ENCODE results near the gene FRMD3.

Gene FRMD3

DNA sequence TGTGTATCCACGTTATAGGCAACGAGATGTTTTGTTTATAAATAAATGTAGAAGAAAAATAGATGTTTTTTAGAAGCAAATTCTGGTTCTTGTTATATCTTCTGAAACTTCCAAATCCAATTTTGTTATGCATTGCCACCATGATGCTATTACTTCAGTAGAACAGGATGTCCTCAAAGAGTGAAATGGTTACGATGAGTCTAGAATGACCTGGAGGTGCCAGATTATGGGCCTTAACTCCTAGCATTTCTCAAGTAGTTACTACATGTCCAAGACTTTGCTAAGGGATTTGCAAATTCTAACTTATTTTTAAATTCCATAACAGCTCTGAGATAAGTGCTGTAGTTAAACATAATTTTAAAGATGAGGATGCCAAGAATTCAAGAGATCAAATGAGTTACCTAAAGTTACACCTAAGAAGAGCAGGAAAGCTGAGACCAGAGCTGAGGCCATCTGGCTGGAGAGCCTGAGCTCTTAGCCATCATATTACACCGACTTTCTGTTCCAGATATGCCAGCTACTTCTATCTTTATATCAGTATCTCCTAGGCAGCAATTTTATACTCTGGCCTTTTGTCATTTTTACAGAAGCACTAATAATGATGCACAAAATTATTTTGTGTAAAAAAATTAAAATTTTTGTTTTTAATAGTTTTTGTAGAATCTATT is 302.0 kb downstream of the FRMD3 start:
- TF ChIP-seq, protein P1, sequence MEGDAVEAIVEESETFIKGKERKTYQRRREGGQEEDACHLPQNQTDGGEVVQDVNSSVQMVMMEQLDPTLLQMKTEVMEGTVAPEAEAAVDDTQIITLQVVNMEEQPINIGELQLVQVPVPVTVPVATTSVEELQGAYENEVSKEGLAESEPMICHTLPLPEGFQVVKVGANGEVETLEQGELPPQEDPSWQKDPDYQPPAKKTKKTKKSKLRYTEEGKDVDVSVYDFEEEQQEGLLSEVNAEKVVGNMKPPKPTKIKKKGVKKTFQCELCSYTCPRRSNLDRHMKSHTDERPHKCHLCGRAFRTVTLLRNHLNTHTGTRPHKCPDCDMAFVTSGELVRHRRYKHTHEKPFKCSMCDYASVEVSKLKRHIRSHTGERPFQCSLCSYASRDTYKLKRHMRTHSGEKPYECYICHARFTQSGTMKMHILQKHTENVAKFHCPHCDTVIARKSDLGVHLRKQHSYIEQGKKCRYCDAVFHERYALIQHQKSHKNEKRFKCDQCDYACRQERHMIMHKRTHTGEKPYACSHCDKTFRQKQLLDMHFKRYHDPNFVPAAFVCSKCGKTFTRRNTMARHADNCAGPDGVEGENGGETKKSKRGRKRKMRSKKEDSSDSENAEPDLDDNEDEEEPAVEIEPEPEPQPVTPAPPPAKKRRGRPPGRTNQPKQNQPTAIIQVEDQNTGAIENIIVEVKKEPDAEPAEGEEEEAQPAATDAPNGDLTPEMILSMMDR (IDR thresholded peaks at IDR 0.05; ENCODE audit: extremely low read depth, insufficient read depth, missing control alignments): no peak
- in situ Hi-C loops (cut with MboI; ENCODE audit: low pct_unique_long_range_greater_than_20kb, low sequenced_read_pairs, unreplicated experiment): no loop called here
- DNase-seq (ENCODE audit: low spot score): no peak

DNA sequence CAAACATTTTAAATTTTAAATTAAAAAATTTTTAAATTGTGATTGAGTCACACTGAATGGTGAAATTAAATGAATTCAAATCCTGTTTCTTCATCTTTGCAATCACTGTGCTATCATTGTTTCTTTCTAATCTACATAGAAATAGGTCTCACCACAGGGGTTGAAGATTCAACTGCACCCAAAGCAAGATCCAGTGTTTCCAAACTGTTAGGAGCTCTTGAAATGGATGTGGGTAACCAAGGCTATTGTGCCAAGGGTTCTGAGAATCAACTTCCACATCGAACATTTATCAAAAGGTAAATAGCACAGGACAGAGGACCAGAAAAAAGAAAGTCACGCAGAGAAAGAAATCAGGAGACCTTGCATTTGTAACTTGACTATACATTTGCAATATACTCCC is 302.7 kb downstream of the FRMD3 start:
- in situ Hi-C loops (cut with MboI; ENCODE audit: low pct_unique_long_range_greater_than_20kb, low sequenced_read_pairs, unreplicated experiment): no loop called here
- TF ChIP-seq, protein P1 (IDR thresholded peaks at IDR 0.05; ENCODE audit: extremely low read depth, insufficient read depth, missing control alignments): no peak
- no peak for DNase-seq (ENCODE audit: low spot score)

DNA sequence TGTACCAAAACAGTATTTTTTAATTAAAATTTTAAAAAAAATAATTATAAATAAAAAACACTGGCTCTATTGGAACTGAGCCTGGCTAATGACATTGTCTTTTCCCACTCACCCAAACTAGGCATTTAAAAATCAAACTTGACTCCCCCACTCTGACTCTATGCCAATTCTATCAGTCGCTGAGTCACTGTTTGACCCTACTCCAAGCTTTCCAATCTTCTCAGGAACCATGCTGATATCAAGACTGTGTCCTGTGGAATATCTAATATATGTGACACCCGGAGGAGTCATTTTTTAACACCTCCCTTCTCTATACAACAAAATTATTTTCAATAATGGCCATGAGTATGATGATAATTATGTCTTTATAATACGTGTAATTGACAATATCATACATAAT is 303.7 kb downstream of the FRMD3 start:
- in situ Hi-C loops (cut with MboI; ENCODE audit: low pct_unique_long_range_greater_than_20kb, low sequenced_read_pairs, unreplicated experiment): no loop called here
- no peak for DNase-seq (ENCODE audit: low spot score)
- TF ChIP-seq, protein P1 (IDR thresholded peaks at IDR 0.05; ENCODE audit: extremely low read depth, insufficient read depth, missing control alignments): no peak

DNA sequence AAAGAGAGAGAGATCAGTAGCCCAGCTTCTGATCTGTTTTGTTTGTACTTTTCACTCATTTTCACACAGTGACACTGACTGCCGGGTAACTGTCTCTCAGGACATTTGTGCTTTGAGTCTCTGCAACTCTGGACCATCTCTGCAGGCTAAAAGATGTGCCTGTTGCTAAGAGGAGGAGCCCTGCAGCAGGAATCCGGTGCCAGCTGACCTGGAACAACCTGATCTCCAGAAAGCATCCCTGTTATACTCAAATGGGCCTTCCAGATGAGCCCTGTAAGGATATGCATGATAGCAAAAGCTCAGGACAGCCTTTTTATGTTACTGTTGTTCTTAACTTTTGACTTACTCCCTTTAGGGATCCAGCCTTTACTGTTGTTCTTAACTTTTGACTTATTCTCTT is 304.6 kb downstream of the FRMD3 start:
- in situ Hi-C loops (cut with MboI; ENCODE audit: low pct_unique_long_range_greater_than_20kb, low sequenced_read_pairs, unreplicated experiment): no loop called here
- no peak for DNase-seq (ENCODE audit: low spot score)
- TF ChIP-seq, protein P1 (IDR thresholded peaks at IDR 0.05; ENCODE audit: extremely low read depth, insufficient read depth, missing control alignments): no peak

DNA sequence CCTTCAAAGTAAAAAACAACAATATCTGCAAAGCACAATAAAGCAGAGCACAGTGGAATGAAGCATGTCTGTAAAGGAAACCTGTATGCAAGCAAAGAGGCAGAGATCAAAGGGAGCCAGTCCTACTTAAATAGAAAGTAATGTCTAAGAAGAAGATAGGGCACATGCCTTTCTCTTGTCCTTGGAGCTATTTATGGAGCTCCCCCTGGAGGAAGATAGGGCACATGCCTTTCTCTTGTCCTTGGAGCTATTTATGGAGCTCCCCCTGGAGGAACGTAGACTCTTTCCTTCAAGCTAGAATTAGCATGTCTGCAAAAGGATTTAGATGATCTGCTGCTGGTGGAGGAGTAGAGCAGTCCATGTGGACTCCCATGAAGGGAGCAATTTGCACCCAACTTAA is 307.2 kb downstream of the FRMD3 start:
- no peak for DNase-seq (ENCODE audit: low spot score)
- TF ChIP-seq, protein P1 (IDR thresholded peaks at IDR 0.05; ENCODE audit: extremely low read depth, insufficient read depth, missing control alignments): no peak
- in situ Hi-C loops (cut with MboI; ENCODE audit: low pct_unique_long_range_greater_than_20kb, low sequenced_read_pairs, unreplicated experiment): no loop called here

DNA sequence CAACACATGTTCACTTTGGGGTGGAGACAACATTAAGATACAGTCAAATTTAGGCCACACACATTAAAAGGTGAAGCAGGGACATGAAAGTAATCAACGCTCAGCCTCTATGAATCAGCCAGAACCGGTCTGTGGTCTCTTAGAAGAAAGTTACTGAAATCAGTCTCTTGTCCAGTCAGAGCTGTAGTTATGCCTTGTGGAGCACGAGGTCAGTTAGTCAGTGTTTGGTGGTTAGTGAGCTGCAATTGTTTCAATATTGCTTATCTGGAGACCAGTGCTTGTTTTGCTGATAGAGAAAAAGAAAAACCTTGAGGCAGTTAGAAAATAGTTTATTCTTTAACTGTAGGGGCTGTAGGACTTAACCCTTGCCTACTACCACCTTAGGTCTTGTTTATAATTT is 317.5 kb downstream of the FRMD3 start:
- peak; percentile 61 for DNase-seq (ENCODE audit: low spot score)
- TF ChIP-seq, protein P1 (IDR thresholded peaks at IDR 0.05; ENCODE audit: extremely low read depth, insufficient read depth, missing control alignments): no peak

More for the DNA sequence above, 317.5 kb downstream of the FRMD3 start:
- in situ Hi-C loops (cut with MboI; ENCODE audit: low pct_unique_long_range_greater_than_20kb, low sequenced_read_pairs, unreplicated experiment): no loop called here

Data from GM13977 (cell line).